Measurements from ENCODE around the gene IL3RA.

Gene IL3RA

GRCh38 chrX:1385253-1386223 is 49.0 kb downstream of the IL3RA start:
- peak; percentile 62 for DNase-seq

- DNase-seq, result peak; percentile 62
Measured at GRCh38 chrX:1386338-1387127, 49.9 kb downstream of the IL3RA start.

- DNase-seq, result peak; percentile 66
Measured at GRCh38 chrX:1387141-1387776, 50.7 kb downstream of the IL3RA start.

- peak; percentile 36 for DNase-seq
Measured at GRCh38 chrX:1388651-1389050, 52.1 kb downstream of the IL3RA start.

GRCh38 chrX:1389181-1389992 is 52.8 kb downstream of the IL3RA start:
- peak; percentile 61 for DNase-seq

- peak; percentile 52 for DNase-seq
Measured at GRCh38 chrX:1389993-1390285, 53.4 kb downstream of the IL3RA start.

- no peak for DNase-seq
Measured at GRCh38 chrX:1390621-1391369, 54.2 kb downstream of the IL3RA start.

- DNase-seq, result peak; percentile 97
Measured at GRCh38 chrX:1391370-1391706, 54.8 kb downstream of the IL3RA start.

- DNase-seq, result peak; percentile 100
Measured at GRCh38 chrX:1391707-1392375, 55.3 kb downstream of the IL3RA start, which contains the start of gene SLC25A6. TSS of gene SLC25A6 (minus strand) at chrX:1392113. CDS start at chrX:1392009, 104 bp downstream.

- no peak for DNase-seq
Measured at GRCh38 chrX:1392376-1393068, 55.9 kb downstream of the IL3RA start.

GRCh38 chrX:1393871-1394615 is 57.5 kb downstream of the IL3RA start:
- no peak for DNase-seq

GRCh38 chrX:1394731-1395501 is 58.3 kb downstream of the IL3RA start:
- DNase-seq, result peak; percentile 61

GRCh38 chrX:1395646-1396216 is 59.1 kb downstream of the IL3RA start:
- DNase-seq, result no peak

- peak; percentile 60 for DNase-seq
Measured at GRCh38 chrX:1397001-1397400, 60.4 kb downstream of the IL3RA start.

GRCh38 chrX:1397441-1398270 is 61.1 kb downstream of the IL3RA start:
- peak; percentile 49 for DNase-seq

GRCh38 chrX:1398431-1399340 is 62.1 kb downstream of the IL3RA start:
- peak; percentile 59 for DNase-seq

- peak; percentile 57 for DNase-seq
Measured at GRCh38 chrX:1400049-1400448, 63.5 kb downstream of the IL3RA start.
